ENCODE results near the gene MYO1E.
"Not testable (repeated sequence)": the region's sequence is repeated elsewhere in the genome, so short reads cannot be mapped to it uniquely, and the experiment has no call there.

Gene MYO1E

GRCh38 chr15:59148153-59148833, 224.4 kb downstream of the MYO1E start:
- no peak for DNase-seq (ENCODE audit: low read depth in 2 of 2, low spot score in 1 of 2)

DNA sequence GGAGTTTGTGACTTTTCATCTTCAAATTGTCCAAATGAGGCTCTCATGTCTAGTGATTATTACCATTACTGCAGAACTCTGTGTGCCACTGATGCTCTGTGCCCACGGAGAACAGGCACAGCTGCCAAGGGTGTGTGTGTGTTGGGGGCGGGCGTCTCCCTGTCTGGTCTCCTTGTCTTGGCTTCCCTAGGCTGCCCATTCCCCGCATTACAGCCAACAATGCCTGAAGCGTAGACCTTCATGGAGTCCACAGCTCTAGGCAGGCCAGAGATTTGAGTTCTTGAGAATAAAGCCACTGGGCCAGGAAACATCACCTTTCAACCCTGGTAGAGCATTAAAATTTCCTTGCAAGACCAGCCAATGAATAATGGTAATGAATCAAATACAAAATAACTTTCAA, 225.0 kb downstream of the MYO1E start:
- no peak for DNase-seq (ENCODE audit: low read depth in 2 of 2, low spot score in 1 of 2)

DNA sequence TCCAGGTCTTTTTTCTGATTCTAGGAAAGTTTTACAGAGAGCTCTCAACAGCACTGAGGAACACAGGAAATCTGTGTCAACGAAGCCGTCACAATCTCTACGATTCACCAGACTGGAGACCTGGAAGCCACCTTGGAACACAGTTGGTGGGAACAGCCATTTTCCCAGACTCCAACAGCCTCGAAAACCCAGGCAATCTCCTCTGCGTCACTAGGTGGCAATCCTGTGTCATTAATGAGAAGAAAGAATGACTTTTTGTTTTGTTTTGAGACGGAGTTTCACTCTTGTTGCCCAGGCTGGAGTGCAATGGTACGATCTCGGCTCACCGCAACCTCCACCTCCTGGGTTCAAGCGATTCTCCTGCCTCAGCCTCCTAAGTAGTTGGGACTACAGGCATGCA, 228.1 kb downstream of the MYO1E start:
- DNase-seq (ENCODE audit: low read depth in 2 of 2, low spot score in 1 of 2) = not testable (repeated sequence)

GRCh38 chr15:59143281-59143680, 229.4 kb downstream of the MYO1E start:
- no peak for DNase-seq (ENCODE audit: low read depth in 2 of 2, low spot score in 1 of 2)

GRCh38 chr15:59140422-59141226, 232.0 kb downstream of the MYO1E start:
- DNase-seq (ENCODE audit: low read depth in 2 of 2, low spot score in 1 of 2) = no peak

DNA sequence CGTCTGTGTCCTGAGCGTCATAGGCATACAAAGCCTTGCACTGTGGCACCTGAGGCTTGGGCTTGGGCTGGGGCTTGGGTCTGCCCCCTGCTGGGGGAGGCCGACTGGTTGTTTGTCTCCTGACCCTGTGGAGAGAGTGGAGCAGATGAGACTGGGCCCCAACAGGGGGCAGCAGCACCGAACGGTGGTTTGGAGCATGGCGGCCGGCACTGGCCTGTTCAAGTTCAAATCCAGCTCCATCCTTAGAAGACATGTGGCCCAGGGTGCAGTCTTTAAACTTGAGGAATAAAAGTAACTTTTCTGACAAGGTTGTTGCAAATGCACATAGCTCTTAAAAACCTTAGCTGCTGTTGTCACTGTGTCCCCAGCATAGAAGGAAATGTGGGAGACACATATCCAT, 234.4 kb downstream of the MYO1E start:
- DNase-seq (ENCODE audit: low read depth in 2 of 2, low spot score in 1 of 2) = peak in 1 of 2 donors; percentile 4

GRCh38 chr15:59137566-59137965, 235.1 kb downstream of the MYO1E start:
- no peak for DNase-seq (ENCODE audit: low read depth in 2 of 2, low spot score in 1 of 2)

- no peak for DNase-seq (ENCODE audit: low read depth in 2 of 2, low spot score in 1 of 2)
Observed at GRCh38 chr15:59133929-59134427, 238.7 kb downstream of the MYO1E start.

DNA sequence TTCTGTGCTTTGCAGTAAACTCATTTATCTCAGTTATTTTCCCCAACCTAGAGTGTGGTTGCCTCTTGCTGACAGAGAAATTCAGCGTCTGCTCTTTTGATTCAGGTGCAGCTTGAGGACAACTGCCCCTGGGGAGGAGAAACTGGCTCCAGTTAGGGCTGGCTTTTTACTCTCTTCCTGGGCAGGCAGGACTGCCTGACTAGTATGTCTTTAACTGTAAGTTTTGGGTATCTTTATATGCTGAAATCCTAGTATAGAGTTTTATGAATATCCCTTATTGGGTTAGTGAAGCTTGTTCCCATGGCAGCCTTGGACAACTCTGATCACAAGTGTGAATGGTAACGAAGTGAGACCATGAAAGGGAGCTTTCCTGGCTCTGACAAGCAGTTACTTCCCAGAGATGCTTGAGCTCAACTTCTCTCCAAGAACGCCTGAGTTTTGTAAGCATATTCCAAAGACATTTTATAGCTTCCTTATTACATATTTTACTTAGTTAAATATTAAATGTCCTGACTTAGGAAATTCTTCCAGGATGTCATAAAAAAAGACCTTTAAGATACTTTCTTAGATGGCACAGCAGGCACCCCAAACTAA, 240.6 kb downstream of the MYO1E start:
- no peak for DNase-seq (ENCODE audit: low read depth in 2 of 2, low spot score in 1 of 2)

DNA sequence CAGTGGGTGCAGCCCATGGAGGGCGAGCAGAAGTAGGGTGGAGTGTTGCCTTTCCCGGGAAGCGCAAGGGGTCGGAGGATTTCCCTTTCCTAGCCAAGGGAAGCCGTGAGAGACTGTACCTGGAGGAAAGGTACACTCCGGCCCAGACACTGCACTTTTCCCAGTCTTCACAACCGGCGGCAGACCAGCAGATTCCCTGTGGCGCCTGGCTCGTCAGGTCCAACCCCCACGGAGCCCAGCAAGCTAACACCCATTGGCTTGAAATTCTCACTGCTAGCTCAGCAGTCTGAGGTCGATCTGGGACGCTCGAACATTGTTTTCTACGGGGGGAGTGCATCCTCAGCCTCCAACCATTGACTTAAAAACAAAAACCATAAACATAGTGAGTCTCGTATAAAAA, 241.2 kb downstream of the MYO1E start:
- DNase-seq (ENCODE audit: low read depth in 2 of 2, low spot score in 1 of 2) = no peak

DNA sequence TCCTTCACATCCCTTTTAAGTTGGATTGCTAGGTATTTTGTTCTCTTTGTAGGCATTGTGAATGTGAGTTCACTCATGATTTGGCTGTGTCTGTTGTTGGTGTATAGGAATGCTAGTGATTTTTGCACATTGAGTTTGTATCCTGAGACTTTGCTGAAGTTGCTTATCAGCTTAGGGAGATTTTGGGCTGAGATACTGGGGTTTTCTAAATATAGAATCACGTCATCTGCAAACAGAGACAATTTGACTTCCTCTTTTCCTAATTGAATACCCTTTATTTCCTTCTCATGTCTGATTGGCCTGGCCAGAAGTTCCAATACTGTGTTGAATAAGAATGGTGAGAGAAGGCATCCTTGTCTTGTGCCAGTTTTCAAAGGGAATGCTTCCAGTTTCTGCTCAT, 245.4 kb downstream of the MYO1E start:
- DNase-seq (ENCODE audit: low read depth in 2 of 2, low spot score in 1 of 2) = not testable (repeated sequence)

GRCh38 chr15:59125683-59126082, 247.0 kb downstream of the MYO1E start:
- not testable (repeated sequence) for DNase-seq (ENCODE audit: low read depth in 2 of 2, low spot score in 1 of 2)

- no peak for DNase-seq (ENCODE audit: low read depth in 2 of 2, low spot score in 1 of 2)
Observed at GRCh38 chr15:59124261-59124660, 248.4 kb downstream of the MYO1E start.

DNA sequence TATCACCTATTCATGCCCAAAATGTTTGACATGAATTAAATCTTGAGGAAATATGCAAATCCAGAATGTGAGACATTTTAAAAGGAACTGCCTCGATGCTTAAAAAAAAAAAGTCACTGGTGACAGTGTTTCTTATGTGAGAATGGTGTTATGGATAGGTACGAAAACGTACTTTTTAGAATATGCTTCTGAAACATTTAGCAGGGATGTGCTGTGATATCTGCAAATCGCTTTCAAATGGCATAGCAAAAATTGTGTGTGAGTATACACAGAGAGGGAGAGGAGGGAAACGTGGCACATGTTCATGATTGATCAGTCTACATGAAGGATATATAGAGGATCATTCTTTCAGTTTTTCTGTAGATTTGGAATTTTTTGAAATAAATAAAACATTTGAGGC, 251.7 kb downstream of the MYO1E start:
- no peak for DNase-seq (ENCODE audit: low read depth in 2 of 2, low spot score in 1 of 2)

- no peak for DNase-seq (ENCODE audit: low read depth in 2 of 2, low spot score in 1 of 2)
Observed at GRCh38 chr15:59119625-59120024, 253.0 kb downstream of the MYO1E start.

DNA sequence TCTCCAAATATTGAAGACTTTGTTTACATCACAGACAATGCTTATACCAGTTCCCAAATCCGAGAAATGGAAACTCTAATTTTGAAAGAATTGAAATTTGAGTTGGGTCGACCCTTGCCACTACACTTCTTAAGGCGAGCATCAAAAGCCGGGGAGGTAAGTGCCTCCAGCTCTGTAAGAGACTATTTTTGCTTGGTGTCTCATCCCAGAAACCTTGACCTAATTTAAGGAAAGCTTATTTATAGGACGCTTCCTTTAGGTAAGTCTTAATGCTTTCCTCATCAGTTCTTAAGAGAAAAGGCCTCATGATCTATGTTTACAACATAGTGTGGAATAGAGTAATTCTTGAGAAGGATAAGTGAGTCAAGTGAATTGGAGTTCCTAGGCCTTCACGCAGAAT, 255.9 kb downstream of the MYO1E start:
- no peak for DNase-seq (ENCODE audit: low read depth in 2 of 2, low spot score in 1 of 2)

DNA sequence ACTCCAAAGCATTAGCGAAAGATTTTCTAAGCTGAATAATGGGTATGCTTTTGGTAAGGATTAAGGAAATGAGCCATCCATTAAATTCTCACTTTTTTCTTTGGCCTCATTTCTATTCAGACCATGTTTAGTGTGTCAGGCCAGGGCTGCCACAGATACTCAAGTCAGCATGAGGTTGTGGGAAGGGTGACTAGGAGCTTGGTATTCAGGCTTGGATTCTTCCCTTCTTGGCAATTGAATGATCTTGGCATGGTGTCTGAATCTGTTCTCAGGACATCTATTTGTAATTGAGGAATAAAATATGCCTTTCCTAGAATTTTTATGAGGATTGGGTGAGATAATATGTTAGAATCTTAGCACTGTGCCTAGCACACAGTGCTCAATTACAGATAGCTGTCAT, 256.5 kb downstream of the MYO1E start:
- no peak for DNase-seq (ENCODE audit: low read depth in 2 of 2, low spot score in 1 of 2)

- no peak for DNase-seq (ENCODE audit: low read depth in 2 of 2, low spot score in 1 of 2)
Observed at GRCh38 chr15:59115047-59115446, 257.6 kb downstream of the MYO1E start.

GRCh38 chr15:59111251-59111650, 261.4 kb downstream of the MYO1E start:
- DNase-seq (ENCODE audit: low read depth in 2 of 2, low spot score in 1 of 2) = no peak

- no peak for DNase-seq (ENCODE audit: low read depth in 2 of 2, low spot score in 1 of 2)
Observed at GRCh38 chr15:59105854-59106253, 266.8 kb downstream of the MYO1E start.

- DNase-seq (ENCODE audit: low read depth in 2 of 2, low spot score in 1 of 2) = peak; percentile 40 to 55
Observed at GRCh38 chr15:59104912-59105732, 267.5 kb downstream of the MYO1E start, which contains the start of gene CCNB2. Gene CCNB2, plus strand, starts transcription at chr15:59105146. Its CDS starts 123 bp downstream, at chr15:59105269.
